DND-41 (cell line): ENCODE data around the gene TCF12.

Source experiments
- ATAC-seq: fragments of 200-7000 bp; cut with Tn5 transposase; 3 replicates; pipeline ENCODE4 v1.9.1; 2021; ENCODE audit warnings: low read depth; ENCODE audit not compliant: insufficient read depth
- DNase-seq: peaks from one replicate; pipeline ENCODE4 v3.0.0-alpha.2; 2020
- H2AFZ ChIP-seq: 2 replicates; pipeline ENCODE4 v1.6.0; 2012; ENCODE audit warnings: low read depth, low read length
- H3K27ac ChIP-seq: 2 replicates; pipeline ENCODE4 v1.5.1; 2012; ENCODE audit warnings: low read length, inconsistent platforms
- H3K27me3 ChIP-seq: fragments of 200-600 bp; sonication (generic); 2 replicates; pipeline ENCODE4 v1.6.0; 2012; ENCODE audit warnings: low read length, mild to moderate bottlenecking, inconsistent platforms; ENCODE audit not compliant: insufficient read depth, poor library complexity
- H3K36me3 ChIP-seq: 2 replicates; pipeline ENCODE4 v1.5.1; 2012; ENCODE audit warnings: low read length, inconsistent platforms; ENCODE audit not compliant: insufficient read depth
- H3K4me1 ChIP-seq: 2 replicates; pipeline ENCODE4 v1.5.1; 2012; ENCODE audit warnings: mild to moderate bottlenecking, low read length; ENCODE audit not compliant: insufficient read depth
- H3K4me2 ChIP-seq: 2 replicates; pipeline ENCODE4 v1.6.0; 2012; ENCODE audit warnings: mild to moderate bottlenecking, moderate library complexity, low read length, inconsistent platforms; ENCODE audit not compliant: insufficient read depth
- H3K4me3 ChIP-seq, 2 experiments: fragments of 200-600 bp in 1 of 2; shearing (Covaris generic) in 1 of 2; 2 replicates each; pipeline ENCODE4 v1.5.1; 2012 to 2016; ENCODE audit warnings: inconsistent platforms in 2 of 2, low read length in 2 of 2, mild to moderate bottlenecking in 2 of 2, low read depth in 1 of 2, moderate library complexity in 1 of 2
- H3K79me2 ChIP-seq: 2 replicates; pipeline ENCODE4 v1.6.0; 2012; ENCODE audit warnings: low read length, inconsistent platforms; ENCODE audit not compliant: insufficient read depth
- H3K9ac ChIP-seq: 2 replicates; pipeline ENCODE4 v1.6.0; 2012; ENCODE audit warnings: low read depth, mild to moderate bottlenecking, inconsistent platforms, low read length, moderate library complexity
- H3K9me3 ChIP-seq: 2 replicates; pipeline ENCODE4 v1.5.1; 2012; ENCODE audit warnings: low read length, moderate library complexity, mild to moderate bottlenecking, inconsistent platforms; ENCODE audit not compliant: insufficient read depth, severe bottlenecking
- H4K20me1 ChIP-seq: 2 replicates; pipeline ENCODE4 v1.6.0; 2012; ENCODE audit warnings: low read length; ENCODE audit not compliant: insufficient read depth
- EZH2 ChIP-seq: IDR thresholded peaks from 3 replicates; pipeline ENCODE4 v1.6.1; 2012; ENCODE audit warnings: borderline replicate concordance, low read depth, mild to moderate bottlenecking, moderate library complexity, low read length, inconsistent platforms; ENCODE audit not compliant: severe bottlenecking
- TF ChIP-seq, protein P1 (sequence below): IDR thresholded peaks from 2 replicates; pipeline ENCODE4 v1.5.1; 2012; ENCODE audit warnings: borderline replicate concordance, low read length, moderate library complexity, mild to moderate bottlenecking; ENCODE audit not compliant: poor library complexity, severe bottlenecking; ENCODE audit errors: extremely low read depth

TCF12 gene

DNA sequence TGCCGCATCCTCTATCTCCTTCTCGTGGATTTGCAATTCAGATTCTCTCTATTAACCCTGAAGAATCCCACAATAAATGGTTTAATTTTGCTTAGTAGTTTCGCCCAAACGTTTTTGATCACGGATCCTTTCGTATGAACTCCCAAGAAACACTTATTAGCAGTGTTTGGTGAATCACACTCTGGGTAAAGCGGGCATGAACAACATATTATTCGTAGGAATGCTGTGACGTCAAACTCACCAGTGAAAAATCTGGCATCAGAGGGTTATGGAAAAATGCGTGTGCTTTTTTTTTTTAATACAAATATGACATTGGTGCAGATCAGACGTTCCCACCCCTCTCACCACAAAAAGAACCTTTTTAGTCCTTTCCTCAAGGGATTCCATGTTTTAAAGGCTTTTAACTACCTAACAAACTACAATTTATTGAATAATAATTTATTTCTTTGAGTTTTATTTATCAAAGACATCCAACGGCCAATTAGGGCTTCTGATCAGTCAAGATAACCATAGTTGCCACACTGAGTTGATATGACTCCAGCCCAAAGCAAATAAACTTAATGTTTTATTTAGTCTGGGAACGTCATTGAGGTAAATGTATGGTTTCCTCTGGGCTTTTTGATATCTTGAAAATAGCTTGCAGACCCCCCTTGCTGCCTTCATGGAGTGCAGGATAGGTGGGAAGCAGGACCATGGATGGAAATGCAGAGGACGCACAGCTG is 412.3 kb downstream of the TCF12 start:
- no peak overlapping the region for H3K27ac ChIP-seq
- H3K9me3 ChIP-seq, result no peaks in the 10 kb centered on the region
- H3K79me2 ChIP-seq, result no peaks in the 10 kb centered on the region
- ATAC-seq (no peak), DNase-seq (no peak)
- TF ChIP-seq, protein P1, sequence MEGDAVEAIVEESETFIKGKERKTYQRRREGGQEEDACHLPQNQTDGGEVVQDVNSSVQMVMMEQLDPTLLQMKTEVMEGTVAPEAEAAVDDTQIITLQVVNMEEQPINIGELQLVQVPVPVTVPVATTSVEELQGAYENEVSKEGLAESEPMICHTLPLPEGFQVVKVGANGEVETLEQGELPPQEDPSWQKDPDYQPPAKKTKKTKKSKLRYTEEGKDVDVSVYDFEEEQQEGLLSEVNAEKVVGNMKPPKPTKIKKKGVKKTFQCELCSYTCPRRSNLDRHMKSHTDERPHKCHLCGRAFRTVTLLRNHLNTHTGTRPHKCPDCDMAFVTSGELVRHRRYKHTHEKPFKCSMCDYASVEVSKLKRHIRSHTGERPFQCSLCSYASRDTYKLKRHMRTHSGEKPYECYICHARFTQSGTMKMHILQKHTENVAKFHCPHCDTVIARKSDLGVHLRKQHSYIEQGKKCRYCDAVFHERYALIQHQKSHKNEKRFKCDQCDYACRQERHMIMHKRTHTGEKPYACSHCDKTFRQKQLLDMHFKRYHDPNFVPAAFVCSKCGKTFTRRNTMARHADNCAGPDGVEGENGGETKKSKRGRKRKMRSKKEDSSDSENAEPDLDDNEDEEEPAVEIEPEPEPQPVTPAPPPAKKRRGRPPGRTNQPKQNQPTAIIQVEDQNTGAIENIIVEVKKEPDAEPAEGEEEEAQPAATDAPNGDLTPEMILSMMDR, result no peak
- no peak for TF ChIP-seq EZH2
- H3K4me2 ChIP-seq, result no peak overlapping the region
- no peaks in the 10 kb centered on the region for H4K20me1 ChIP-seq
- no peak overlapping the region for H3K4me3 ChIP-seq
- no peaks in the 10 kb centered on the region for H3K36me3 ChIP-seq
- peaks cover 9% of the 10 kb centered on the region for H3K27me3 ChIP-seq
- no peak overlapping the region for H2AFZ ChIP-seq
- peaks cover 8% of the 10 kb centered on the region for H3K4me1 ChIP-seq
- no peak overlapping the region for H3K9ac ChIP-seq

DNA sequence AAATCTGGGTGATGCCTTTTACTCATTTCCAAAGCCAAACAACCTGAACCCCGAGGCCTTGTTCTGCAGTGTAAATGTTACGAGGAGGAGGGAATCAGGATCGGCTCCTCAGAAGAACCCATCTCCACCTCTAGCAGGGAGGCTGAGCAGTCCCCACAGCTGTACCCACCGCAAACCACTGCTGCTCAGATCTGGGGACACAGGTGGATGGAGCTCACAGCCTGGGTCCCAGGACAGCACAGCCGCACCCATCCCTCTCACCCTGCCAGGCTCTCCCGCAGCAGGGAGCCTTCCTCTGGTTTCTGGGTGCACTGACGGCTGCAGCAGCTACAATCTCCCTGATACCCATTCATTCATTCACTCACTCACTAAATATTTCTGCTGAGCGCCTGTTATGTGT is 413.9 kb downstream of the TCF12 start:
- H3K9ac ChIP-seq, result no peak overlapping the region
- H3K27me3 ChIP-seq, result peaks cover 9% of the 10 kb centered on the region
- TF ChIP-seq EZH2, result no peak
- TF ChIP-seq, protein P1, result no peak
- no peaks in the 10 kb centered on the region for H3K36me3 ChIP-seq
- ATAC-seq (peak; percentile 99), DNase-seq (peak; percentile 80)
- no peak overlapping the region for H3K4me3 ChIP-seq
- H3K79me2 ChIP-seq, result no peaks in the 10 kb centered on the region
- H3K9me3 ChIP-seq, result no peaks in the 10 kb centered on the region
- H3K4me2 ChIP-seq, result no peak overlapping the region
- no peak overlapping the region for H2AFZ ChIP-seq
- H4K20me1 ChIP-seq, result no peaks in the 10 kb centered on the region
- H3K4me1 ChIP-seq, result peaks cover 8% of the 10 kb centered on the region
- no peak overlapping the region for H3K27ac ChIP-seq

DNA sequence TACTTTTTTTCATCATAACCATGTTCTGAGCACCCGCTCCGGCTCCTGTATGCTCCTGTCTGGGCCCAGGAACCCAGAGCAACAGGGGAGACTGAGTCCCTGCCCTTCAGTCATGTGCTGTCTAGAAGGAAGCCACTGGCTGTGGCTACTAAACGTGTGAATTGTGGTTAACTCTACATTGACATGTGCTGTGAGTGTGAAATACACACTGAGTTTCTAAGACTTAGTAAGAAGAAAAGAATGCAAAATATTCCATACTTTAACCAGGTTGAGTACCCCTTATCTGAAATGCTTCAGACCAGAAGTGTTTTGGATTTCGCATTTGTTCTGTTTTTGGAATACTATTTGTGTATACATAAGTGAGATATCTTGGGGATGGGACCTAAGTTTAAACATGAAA is 415.0 kb downstream of the TCF12 start:
- no peaks in the 10 kb centered on the region for H3K79me2 ChIP-seq
- no peak for ATAC-seq
- peaks cover 9% of the 10 kb centered on the region for H3K27me3 ChIP-seq
- no peaks in the 10 kb centered on the region for H4K20me1 ChIP-seq
- H3K27ac ChIP-seq, result no peak overlapping the region
- no peaks in the 10 kb centered on the region for H3K9me3 ChIP-seq
- H3K4me3 ChIP-seq, result no peak overlapping the region
- H3K36me3 ChIP-seq, result no peaks in the 10 kb centered on the region
- TF ChIP-seq EZH2, result no peak
- TF ChIP-seq, protein P1, result no peak
- no peak overlapping the region for H3K4me2 ChIP-seq
- H3K9ac ChIP-seq, result no peak overlapping the region
- H2AFZ ChIP-seq, result no peak overlapping the region
- peaks cover 8% of the 10 kb centered on the region for H3K4me1 ChIP-seq
- no peak for DNase-seq

DNA sequence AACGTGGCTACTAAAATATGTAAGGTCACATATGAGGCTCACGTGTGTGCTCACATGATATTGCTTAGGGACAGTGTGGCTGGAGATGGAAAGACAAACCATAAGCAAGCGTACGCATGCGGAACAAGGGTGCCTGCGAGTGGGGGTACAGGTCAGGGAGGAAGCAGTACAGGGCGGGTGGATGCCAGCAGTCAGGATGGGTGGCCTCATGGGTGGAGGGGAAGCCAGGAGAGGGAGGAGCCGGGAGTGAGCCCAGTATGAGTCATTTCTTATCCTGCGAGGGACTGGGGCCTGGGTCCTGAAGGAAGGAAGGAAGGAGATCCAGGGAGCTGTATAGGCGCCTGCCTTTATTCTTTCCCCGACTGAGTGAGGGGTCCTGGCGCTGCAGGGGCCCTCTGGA is 415.8 kb downstream of the TCF12 start:
- no peak overlapping the region for H3K4me2 ChIP-seq
- no peak for DNase-seq
- ATAC-seq, result no peak
- no peaks in the 10 kb centered on the region for H3K36me3 ChIP-seq
- H3K9me3 ChIP-seq, result no peaks in the 10 kb centered on the region
- H3K27me3 ChIP-seq, result peaks cover 4% of the 10 kb centered on the region
- TF ChIP-seq, protein P1, result no peak
- H4K20me1 ChIP-seq, result no peaks in the 10 kb centered on the region
- H3K79me2 ChIP-seq, result no peaks in the 10 kb centered on the region
- H3K4me3 ChIP-seq, result no peak overlapping the region
- no peak overlapping the region for H3K27ac ChIP-seq
- no peak overlapping the region for H2AFZ ChIP-seq
- no peak overlapping the region for H3K9ac ChIP-seq
- peaks cover 8% of the 10 kb centered on the region for H3K4me1 ChIP-seq
